ENCODE results near the gene TOGARAM2. TPM values are rescaled to one million over a fixed set of nuclear protein-coding genes. Genes with fewer than 3 reads are reported as not detected.

The TOGARAM2 gene
- total RNA-seq, 1 donor from 2014 or later: not detected

- Mint-ChIP-seq H3K4me3 (ENCODE audit: unreplicated experiment) (no peak overlapping the region), H3K4me1 (ENCODE audit: low read depth, unreplicated experiment) (no peaks in the 10 kb centered on the region), H3K36me3 (ENCODE audit: unreplicated experiment) (no peaks in the 10 kb centered on the region), H3K27ac (ENCODE audit: unreplicated experiment) (no peak overlapping the region), H3K9me3 (ENCODE audit: unreplicated experiment) (peaks cover 1% of the 10 kb centered on the region), H3K27me3 (ENCODE audit: unreplicated experiment) (peaks cover 5% of the 10 kb centered on the region)
- no peak for DNase-seq
- TF ChIP-seq CTCF (IDR thresholded peaks at IDR 0.05; ENCODE audit: partially characterized antibody, unreplicated experiment): no peak
These were observed 25.8 kb downstream of the TOGARAM2 start for GRCh38 chr2:29006980-29007301.

GRCh38 chr2:29009270-29009669, 28.2 kb downstream of the TOGARAM2 start:
- Mint-ChIP-seq H3K27ac (ENCODE audit: unreplicated experiment) (no peak overlapping the region), H3K4me3 (ENCODE audit: unreplicated experiment) (no peak overlapping the region), H3K9me3 (ENCODE audit: unreplicated experiment) (peaks cover 5% of the 10 kb centered on the region), H3K4me1 (ENCODE audit: low read depth, unreplicated experiment) (no peaks in the 10 kb centered on the region), H3K27me3 (ENCODE audit: unreplicated experiment) (peaks cover 5% of the 10 kb centered on the region), H3K36me3 (ENCODE audit: unreplicated experiment) (no peaks in the 10 kb centered on the region)
- DNase-seq: no peak
- TF ChIP-seq CTCF (IDR thresholded peaks at IDR 0.05; ENCODE audit: partially characterized antibody, unreplicated experiment): no peak

- no peak for TF ChIP-seq CTCF (IDR thresholded peaks at IDR 0.05; ENCODE audit: partially characterized antibody, unreplicated experiment)
- no peaks in the 10 kb centered on the region for H3K36me3 Mint-ChIP-seq (ENCODE audit: unreplicated experiment)
- peaks cover 7% of the 10 kb centered on the region for H3K27me3 Mint-ChIP-seq (ENCODE audit: unreplicated experiment)
- no peak for DNase-seq
- no peak overlapping the region for H3K4me3 Mint-ChIP-seq (ENCODE audit: unreplicated experiment)
- no peak overlapping the region for H3K27ac Mint-ChIP-seq (ENCODE audit: unreplicated experiment)
- no peaks in the 10 kb centered on the region for H3K4me1 Mint-ChIP-seq (ENCODE audit: low read depth, unreplicated experiment)
- H3K9me3 Mint-ChIP-seq (ENCODE audit: unreplicated experiment): peaks cover 5% of the 10 kb centered on the region
These were observed 28.9 kb downstream of the TOGARAM2 start for GRCh38 chr2:29009711-29010677.

GRCh38 chr2:29010946-29011345, 29.8 kb downstream of the TOGARAM2 start:
- Mint-ChIP-seq H3K27me3 (ENCODE audit: unreplicated experiment) (peaks cover 11% of the 10 kb centered on the region), H3K27ac (ENCODE audit: unreplicated experiment) (no peak overlapping the region)

More at GRCh38 chr2:29010946-29011345, 29.8 kb downstream of the TOGARAM2 start:
- no peaks in the 10 kb centered on the region for H3K4me1 Mint-ChIP-seq (ENCODE audit: low read depth, unreplicated experiment)
- no peaks in the 10 kb centered on the region for H3K36me3 Mint-ChIP-seq (ENCODE audit: unreplicated experiment)
- no peak overlapping the region for H3K4me3 Mint-ChIP-seq (ENCODE audit: unreplicated experiment)
- H3K9me3 Mint-ChIP-seq (ENCODE audit: unreplicated experiment): peaks cover 9% of the 10 kb centered on the region
- TF ChIP-seq CTCF (IDR thresholded peaks at IDR 0.05; ENCODE audit: partially characterized antibody, unreplicated experiment): no peak
- no peak for DNase-seq

Measured in glutamatergic neuron (in vitro differentiated cells).